ENCODE measurements around the gene FXN.

- TF ChIP-seq MAX (IDR thresholded peaks at IDR 0.05) (no peak), POLR2AphosphoS5 (IDR thresholded peaks at IDR 0.05; ENCODE audit: low read depth, low read length) (no peak), POLR2A (IDR thresholded peaks at IDR 0.05; ENCODE audit: borderline replicate concordance, extremely low read depth, insufficient read depth, insufficient read length) (no peak), CEBPB (IDR thresholded peaks at IDR 0.05; ENCODE audit: low read depth) (no peak), JUND (IDR thresholded peaks at IDR 0.05) (no peak), ZNF274 (IDR thresholded peaks at IDR 0.05; ENCODE audit: low read depth, low read length) (no peak), RAD21 (IDR thresholded peaks at IDR 0.05; ENCODE audit: low read depth) (no peak), EZH2 (IDR thresholded peaks at IDR 0.05) (no peak), YY1 (IDR thresholded peaks at IDR 0.05; ENCODE audit: extremely low read depth, insufficient replicate concordance, low read depth, low read length) (no peak)
- TF ChIP-seq, protein P1, sequence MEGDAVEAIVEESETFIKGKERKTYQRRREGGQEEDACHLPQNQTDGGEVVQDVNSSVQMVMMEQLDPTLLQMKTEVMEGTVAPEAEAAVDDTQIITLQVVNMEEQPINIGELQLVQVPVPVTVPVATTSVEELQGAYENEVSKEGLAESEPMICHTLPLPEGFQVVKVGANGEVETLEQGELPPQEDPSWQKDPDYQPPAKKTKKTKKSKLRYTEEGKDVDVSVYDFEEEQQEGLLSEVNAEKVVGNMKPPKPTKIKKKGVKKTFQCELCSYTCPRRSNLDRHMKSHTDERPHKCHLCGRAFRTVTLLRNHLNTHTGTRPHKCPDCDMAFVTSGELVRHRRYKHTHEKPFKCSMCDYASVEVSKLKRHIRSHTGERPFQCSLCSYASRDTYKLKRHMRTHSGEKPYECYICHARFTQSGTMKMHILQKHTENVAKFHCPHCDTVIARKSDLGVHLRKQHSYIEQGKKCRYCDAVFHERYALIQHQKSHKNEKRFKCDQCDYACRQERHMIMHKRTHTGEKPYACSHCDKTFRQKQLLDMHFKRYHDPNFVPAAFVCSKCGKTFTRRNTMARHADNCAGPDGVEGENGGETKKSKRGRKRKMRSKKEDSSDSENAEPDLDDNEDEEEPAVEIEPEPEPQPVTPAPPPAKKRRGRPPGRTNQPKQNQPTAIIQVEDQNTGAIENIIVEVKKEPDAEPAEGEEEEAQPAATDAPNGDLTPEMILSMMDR (IDR thresholded peaks at IDR 0.05 in 2 of 3, conservative IDR thresholded peaks at IDR 0.05 in 1 of 3; ENCODE audit: borderline replicate concordance in 1 of 3, insufficient read depth in 1 of 3, low read depth in 2 of 3, low read length in 2 of 3): no peak
- TF ChIP-seq, protein P2, sequence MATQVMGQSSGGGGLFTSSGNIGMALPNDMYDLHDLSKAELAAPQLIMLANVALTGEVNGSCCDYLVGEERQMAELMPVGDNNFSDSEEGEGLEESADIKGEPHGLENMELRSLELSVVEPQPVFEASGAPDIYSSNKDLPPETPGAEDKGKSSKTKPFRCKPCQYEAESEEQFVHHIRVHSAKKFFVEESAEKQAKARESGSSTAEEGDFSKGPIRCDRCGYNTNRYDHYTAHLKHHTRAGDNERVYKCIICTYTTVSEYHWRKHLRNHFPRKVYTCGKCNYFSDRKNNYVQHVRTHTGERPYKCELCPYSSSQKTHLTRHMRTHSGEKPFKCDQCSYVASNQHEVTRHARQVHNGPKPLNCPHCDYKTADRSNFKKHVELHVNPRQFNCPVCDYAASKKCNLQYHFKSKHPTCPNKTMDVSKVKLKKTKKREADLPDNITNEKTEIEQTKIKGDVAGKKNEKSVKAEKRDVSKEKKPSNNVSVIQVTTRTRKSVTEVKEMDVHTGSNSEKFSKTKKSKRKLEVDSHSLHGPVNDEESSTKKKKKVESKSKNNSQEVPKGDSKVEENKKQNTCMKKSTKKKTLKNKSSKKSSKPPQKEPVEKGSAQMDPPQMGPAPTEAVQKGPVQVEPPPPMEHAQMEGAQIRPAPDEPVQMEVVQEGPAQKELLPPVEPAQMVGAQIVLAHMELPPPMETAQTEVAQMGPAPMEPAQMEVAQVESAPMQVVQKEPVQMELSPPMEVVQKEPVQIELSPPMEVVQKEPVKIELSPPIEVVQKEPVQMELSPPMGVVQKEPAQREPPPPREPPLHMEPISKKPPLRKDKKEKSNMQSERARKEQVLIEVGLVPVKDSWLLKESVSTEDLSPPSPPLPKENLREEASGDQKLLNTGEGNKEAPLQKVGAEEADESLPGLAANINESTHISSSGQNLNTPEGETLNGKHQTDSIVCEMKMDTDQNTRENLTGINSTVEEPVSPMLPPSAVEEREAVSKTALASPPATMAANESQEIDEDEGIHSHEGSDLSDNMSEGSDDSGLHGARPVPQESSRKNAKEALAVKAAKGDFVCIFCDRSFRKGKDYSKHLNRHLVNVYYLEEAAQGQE (IDR thresholded peaks at IDR 0.05; ENCODE audit: low read depth): no peak
Measured at GRCh38 chr9:69078069-69078468, 42.5 kb downstream of the FXN start.

Data from HCT116 (cell line).